ENCODE results near the gene CYP2B6.

GRCh38 chr19:41000310-41000737 is 9.2 kb downstream of the CYP2B6 start:
- TF ChIP-seq CTCF (IDR thresholded peaks at IDR 0.05): no peak
- TF ChIP-seq POLR2A (IDR thresholded peaks at IDR 0.05): no peak

Data from sigmoid colon (tissue), 3 donors.